ENCODE results near the gene TNK1.

Gene TNK1

DNA sequence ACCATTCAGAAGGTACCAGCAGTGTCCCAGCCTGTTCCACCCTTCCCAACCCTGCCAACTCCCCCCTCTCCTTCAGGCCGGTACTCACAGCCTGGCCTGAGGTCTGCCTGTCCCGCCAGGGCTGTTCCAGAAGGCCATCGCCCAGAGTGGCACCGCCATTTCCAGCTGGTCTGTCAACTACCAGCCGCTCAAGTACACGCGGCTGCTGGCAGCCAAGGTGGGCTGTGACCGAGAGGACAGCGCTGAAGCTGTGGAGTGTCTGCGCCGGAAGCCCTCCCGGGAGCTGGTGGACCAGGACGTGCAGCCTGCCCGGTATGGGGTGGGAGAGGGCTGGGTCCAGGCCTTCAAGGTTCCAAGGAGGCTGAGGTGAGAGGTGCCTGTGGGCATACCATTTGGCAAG is 33.9 kb downstream of the TNK1 start:
- Histone ChIP-seq H3K9ac (no peak overlapping the region), H4K20me1 (ENCODE audit: insufficient read depth) (no peaks in the 10 kb centered on the region), H3K4me3 (IDR thresholded peaks at IDR 0.05; ENCODE audit: insufficient read depth, low read depth, low read length) (no peak overlapping the region), H3K36me3 (ENCODE audit: insufficient read depth) (no peaks in the 10 kb centered on the region), H3K27me3 (ENCODE audit: insufficient read depth, low read depth) (no peaks in the 10 kb centered on the region), H3K4me1 (ENCODE audit: low read depth, poor library complexity, severe bottlenecking) (no peaks in the 10 kb centered on the region), H3K4me2 (no peak overlapping the region), H3K27ac (no peak overlapping the region), H2AFZ (ENCODE audit: low read depth) (no peak overlapping the region), H3K79me2 (ENCODE audit: insufficient read depth, low read depth) (no peaks in the 10 kb centered on the region)
- TF ChIP-seq, protein P1, sequence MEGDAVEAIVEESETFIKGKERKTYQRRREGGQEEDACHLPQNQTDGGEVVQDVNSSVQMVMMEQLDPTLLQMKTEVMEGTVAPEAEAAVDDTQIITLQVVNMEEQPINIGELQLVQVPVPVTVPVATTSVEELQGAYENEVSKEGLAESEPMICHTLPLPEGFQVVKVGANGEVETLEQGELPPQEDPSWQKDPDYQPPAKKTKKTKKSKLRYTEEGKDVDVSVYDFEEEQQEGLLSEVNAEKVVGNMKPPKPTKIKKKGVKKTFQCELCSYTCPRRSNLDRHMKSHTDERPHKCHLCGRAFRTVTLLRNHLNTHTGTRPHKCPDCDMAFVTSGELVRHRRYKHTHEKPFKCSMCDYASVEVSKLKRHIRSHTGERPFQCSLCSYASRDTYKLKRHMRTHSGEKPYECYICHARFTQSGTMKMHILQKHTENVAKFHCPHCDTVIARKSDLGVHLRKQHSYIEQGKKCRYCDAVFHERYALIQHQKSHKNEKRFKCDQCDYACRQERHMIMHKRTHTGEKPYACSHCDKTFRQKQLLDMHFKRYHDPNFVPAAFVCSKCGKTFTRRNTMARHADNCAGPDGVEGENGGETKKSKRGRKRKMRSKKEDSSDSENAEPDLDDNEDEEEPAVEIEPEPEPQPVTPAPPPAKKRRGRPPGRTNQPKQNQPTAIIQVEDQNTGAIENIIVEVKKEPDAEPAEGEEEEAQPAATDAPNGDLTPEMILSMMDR (conservative IDR thresholded peaks at IDR 0.05; ENCODE audit: low read depth, low read length): no peak

DNA sequence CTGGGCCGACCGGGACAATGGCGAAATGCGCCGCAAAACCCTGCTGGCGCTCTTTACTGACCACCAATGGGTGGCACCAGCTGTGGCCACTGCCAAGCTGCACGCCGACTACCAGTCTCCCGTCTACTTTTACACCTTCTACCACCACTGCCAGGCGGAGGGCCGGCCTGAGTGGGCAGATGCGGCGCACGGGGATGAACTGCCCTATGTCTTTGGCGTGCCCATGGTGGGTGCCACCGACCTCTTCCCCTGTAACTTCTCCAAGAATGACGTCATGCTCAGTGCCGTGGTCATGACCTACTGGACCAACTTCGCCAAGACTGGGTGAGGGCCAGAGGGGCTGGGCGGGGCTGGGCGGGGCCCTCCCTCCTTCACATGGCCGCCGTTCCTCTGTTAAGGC is 34.9 kb downstream of the TNK1 start:
- no peak overlapping the region for H3K4me2 ChIP-seq
- H3K4me1 ChIP-seq (ENCODE audit: low read depth, poor library complexity, severe bottlenecking): no peaks in the 10 kb centered on the region
- H2AFZ ChIP-seq (ENCODE audit: low read depth): no peak overlapping the region
- TF ChIP-seq, protein P1 (conservative IDR thresholded peaks at IDR 0.05; ENCODE audit: low read depth, low read length): no peak
- H3K79me2 ChIP-seq (ENCODE audit: insufficient read depth, low read depth): no peaks in the 10 kb centered on the region
- no peak overlapping the region for H3K27ac ChIP-seq
- no peak overlapping the region for H3K9ac ChIP-seq
- no peaks in the 10 kb centered on the region for H3K36me3 ChIP-seq (ENCODE audit: insufficient read depth)
- H4K20me1 ChIP-seq (ENCODE audit: insufficient read depth): no peaks in the 10 kb centered on the region
- no peaks in the 10 kb centered on the region for H3K27me3 ChIP-seq (ENCODE audit: insufficient read depth, low read depth)
- H3K4me3 ChIP-seq (IDR thresholded peaks at IDR 0.05; ENCODE audit: insufficient read depth, low read depth, low read length): no peak overlapping the region

DNA sequence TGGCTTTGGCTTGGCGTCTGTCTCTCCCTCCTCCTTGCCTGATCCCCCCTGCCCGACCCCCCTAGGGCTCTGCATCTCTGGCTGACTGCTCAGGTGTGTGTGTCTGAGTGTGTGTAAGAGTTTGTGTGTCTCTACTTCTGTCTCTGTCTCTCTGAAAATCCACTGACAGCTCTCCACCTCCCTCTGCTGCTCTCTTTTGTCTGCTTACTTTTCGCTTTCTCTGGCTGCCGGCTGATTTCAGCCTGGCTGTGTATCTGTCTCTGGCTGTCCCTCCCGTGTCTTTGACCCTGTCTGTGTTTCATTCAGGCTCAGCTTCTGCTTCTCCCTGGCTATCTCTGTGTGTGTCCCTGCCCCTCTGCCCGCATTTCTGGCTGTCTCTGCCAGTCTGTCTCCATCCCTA is 35.4 kb downstream of the TNK1 start:
- no peak overlapping the region for H3K9ac ChIP-seq
- H4K20me1 ChIP-seq (ENCODE audit: insufficient read depth): no peaks in the 10 kb centered on the region
- H3K27me3 ChIP-seq (ENCODE audit: insufficient read depth, low read depth): no peaks in the 10 kb centered on the region
- H3K4me1 ChIP-seq (ENCODE audit: low read depth, poor library complexity, severe bottlenecking): no peaks in the 10 kb centered on the region
- no peaks in the 10 kb centered on the region for H3K79me2 ChIP-seq (ENCODE audit: insufficient read depth, low read depth)
- no peak overlapping the region for H2AFZ ChIP-seq (ENCODE audit: low read depth)
- TF ChIP-seq, protein P1 (conservative IDR thresholded peaks at IDR 0.05; ENCODE audit: low read depth, low read length): no peak
- H3K4me2 ChIP-seq: no peak overlapping the region
- H3K36me3 ChIP-seq (ENCODE audit: insufficient read depth): no peaks in the 10 kb centered on the region
- no peak overlapping the region for H3K27ac ChIP-seq
- no peak overlapping the region for H3K4me3 ChIP-seq (IDR thresholded peaks at IDR 0.05; ENCODE audit: insufficient read depth, low read depth, low read length)

DNA sequence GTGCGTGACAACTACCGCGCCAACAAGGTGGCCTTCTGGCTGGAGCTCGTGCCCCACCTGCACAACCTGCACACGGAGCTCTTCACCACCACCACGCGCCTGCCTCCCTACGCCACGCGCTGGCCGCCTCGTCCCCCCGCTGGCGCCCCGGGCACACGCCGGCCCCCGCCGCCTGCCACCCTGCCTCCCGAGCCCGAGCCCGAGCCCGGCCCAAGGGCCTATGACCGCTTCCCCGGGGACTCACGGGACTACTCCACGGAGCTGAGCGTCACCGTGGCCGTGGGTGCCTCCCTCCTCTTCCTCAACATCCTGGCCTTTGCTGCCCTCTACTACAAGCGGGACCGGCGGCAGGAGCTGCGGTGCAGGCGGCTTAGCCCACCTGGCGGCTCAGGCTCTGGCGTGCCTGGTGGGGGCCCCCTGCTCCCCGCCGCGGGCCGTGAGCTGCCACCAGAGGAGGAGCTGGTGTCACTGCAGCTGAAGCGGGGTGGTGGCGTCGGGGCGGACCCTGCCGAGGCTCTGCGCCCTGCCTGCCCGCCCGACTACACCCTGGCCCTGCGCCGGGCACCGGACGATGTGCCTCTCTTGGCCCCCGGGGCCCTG is 36.3 kb downstream of the TNK1 start:
- TF ChIP-seq, protein P1 (conservative IDR thresholded peaks at IDR 0.05; ENCODE audit: low read depth, low read length): no peak
- Histone ChIP-seq H3K4me2 (no peak overlapping the region), H3K36me3 (ENCODE audit: insufficient read depth) (no peaks in the 10 kb centered on the region), H3K4me1 (ENCODE audit: low read depth, poor library complexity, severe bottlenecking) (no peaks in the 10 kb centered on the region), H3K9ac (no peak overlapping the region), H4K20me1 (ENCODE audit: insufficient read depth) (no peaks in the 10 kb centered on the region), H2AFZ (ENCODE audit: low read depth) (no peak overlapping the region), H3K27me3 (ENCODE audit: insufficient read depth, low read depth) (no peaks in the 10 kb centered on the region), H3K4me3 (IDR thresholded peaks at IDR 0.05; ENCODE audit: insufficient read depth, low read depth, low read length) (no peak overlapping the region), H3K79me2 (ENCODE audit: insufficient read depth, low read depth) (no peaks in the 10 kb centered on the region), H3K27ac (no peak overlapping the region)

All from KMS-11 (cell line).